HEK293 (cell line): Measurements from ENCODE around the gene ZNF445.

ENCODE experiments used
- KLF16 ChIP-seq: fragments of 450-650 bp; formaldehyde crosslinking; IDR thresholded peaks from 2 replicates; pipeline ENCODE4 v1.5.1; 2017; ENCODE audit warnings: missing biosample characterization, missing genetic modification characterization
- SCRT2 ChIP-seq: fragments of 450-650 bp; formaldehyde crosslinking; IDR thresholded peaks from 2 replicates; pipeline ENCODE4 v1.5.1; 2016; ENCODE audit warnings: missing biosample characterization, missing genetic modification characterization
- YY1 ChIP-seq: fragments of 450-650 bp; formaldehyde crosslinking; IDR thresholded peaks from 2 replicates; pipeline ENCODE4 v1.5.1; 2018; ENCODE audit warnings: missing biosample characterization, missing genetic modification characterization
- ZFP37 ChIP-seq: fragments of 450-650 bp; formaldehyde crosslinking; IDR thresholded peaks from 2 replicates; pipeline ENCODE4 v1.5.1; 2016; ENCODE audit warnings: missing biosample characterization, missing genetic modification characterization
- ZNF274 ChIP-seq, 2 experiments: fragments of 200-500 bp in 1 of 2; fragments of 450-650 bp in 1 of 2; sonication (Bioruptor generic) in 1 of 2; formaldehyde crosslinking in 1 of 2; IDR thresholded peaks; 2 replicates each; pipeline versions ENCODE4 v1.5.1 to v1.6.1; 2014 to 2016; ENCODE audit warnings: borderline replicate concordance in 1 of 2, inconsistent platforms in 1 of 2, low read length in 1 of 2, missing biosample characterization in 1 of 2, missing genetic modification characterization in 1 of 2
- ZNF391 ChIP-seq: fragments of 450-650 bp; formaldehyde crosslinking; IDR thresholded peaks from 2 replicates; pipeline ENCODE4 v1.5.1; 2016; ENCODE audit warnings: low read depth, missing biosample characterization, missing genetic modification characterization, borderline replicate concordance
- ZNF449 ChIP-seq: fragments of 450-650 bp; formaldehyde crosslinking; IDR thresholded peaks from 2 replicates; pipeline ENCODE4 v1.5.1; 2017; ENCODE audit warnings: missing biosample characterization, mild to moderate bottlenecking, missing genetic modification characterization, moderate library complexity
- ZNF529 ChIP-seq: fragments of 450-650 bp; formaldehyde crosslinking; IDR thresholded peaks from 2 replicates; pipeline ENCODE4 v1.5.1; 2017; ENCODE audit warnings: missing genetic modification characterization, missing biosample characterization; ENCODE audit not compliant: insufficient replicate concordance
- TF ChIP-seq, protein P1 (sequence below): fragments of 450-650 bp; formaldehyde crosslinking; IDR thresholded peaks from 2 replicates; pipeline ENCODE4 v1.5.1; 2016; ENCODE audit warnings: missing biosample characterization, missing genetic modification characterization
- TF ChIP-seq, protein P2 (sequence below): fragments of 450-650 bp; IDR thresholded peaks from 2 replicates; pipeline ENCODE4 v1.5.1; 2018; ENCODE audit warnings: missing biosample characterization, missing genetic modification characterization
- TF ChIP-seq, protein P3 (sequence below): fragments of 450-650 bp; formaldehyde crosslinking; IDR thresholded peaks from 2 replicates; pipeline ENCODE4 v1.5.1; 2016; ENCODE audit warnings: missing biosample characterization, missing genetic modification characterization, low read depth

- TF ChIP-seq, protein P1, sequence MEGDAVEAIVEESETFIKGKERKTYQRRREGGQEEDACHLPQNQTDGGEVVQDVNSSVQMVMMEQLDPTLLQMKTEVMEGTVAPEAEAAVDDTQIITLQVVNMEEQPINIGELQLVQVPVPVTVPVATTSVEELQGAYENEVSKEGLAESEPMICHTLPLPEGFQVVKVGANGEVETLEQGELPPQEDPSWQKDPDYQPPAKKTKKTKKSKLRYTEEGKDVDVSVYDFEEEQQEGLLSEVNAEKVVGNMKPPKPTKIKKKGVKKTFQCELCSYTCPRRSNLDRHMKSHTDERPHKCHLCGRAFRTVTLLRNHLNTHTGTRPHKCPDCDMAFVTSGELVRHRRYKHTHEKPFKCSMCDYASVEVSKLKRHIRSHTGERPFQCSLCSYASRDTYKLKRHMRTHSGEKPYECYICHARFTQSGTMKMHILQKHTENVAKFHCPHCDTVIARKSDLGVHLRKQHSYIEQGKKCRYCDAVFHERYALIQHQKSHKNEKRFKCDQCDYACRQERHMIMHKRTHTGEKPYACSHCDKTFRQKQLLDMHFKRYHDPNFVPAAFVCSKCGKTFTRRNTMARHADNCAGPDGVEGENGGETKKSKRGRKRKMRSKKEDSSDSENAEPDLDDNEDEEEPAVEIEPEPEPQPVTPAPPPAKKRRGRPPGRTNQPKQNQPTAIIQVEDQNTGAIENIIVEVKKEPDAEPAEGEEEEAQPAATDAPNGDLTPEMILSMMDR (tag by site-specific recombination) = no peak
- TF ChIP-seq ZFP37 (tag by site-specific recombination) = no peak
- no peak for TF ChIP-seq ZNF449
- TF ChIP-seq, protein P2, sequence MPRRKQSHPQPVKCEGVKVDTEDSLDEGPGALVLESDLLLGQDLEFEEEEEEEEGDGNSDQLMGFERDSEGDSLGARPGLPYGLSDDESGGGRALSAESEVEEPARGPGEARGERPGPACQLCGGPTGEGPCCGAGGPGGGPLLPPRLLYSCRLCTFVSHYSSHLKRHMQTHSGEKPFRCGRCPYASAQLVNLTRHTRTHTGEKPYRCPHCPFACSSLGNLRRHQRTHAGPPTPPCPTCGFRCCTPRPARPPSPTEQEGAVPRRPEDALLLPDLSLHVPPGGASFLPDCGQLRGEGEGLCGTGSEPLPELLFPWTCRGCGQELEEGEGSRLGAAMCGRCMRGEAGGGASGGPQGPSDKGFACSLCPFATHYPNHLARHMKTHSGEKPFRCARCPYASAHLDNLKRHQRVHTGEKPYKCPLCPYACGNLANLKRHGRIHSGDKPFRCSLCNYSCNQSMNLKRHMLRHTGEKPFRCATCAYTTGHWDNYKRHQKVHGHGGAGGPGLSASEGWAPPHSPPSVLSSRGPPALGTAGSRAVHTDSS (tag by site-specific recombination) = no peak
- TF ChIP-seq ZNF274 (IDR thresholded peaks at IDR 0.05; ENCODE audit: low read length) = no peak
- no peak for TF ChIP-seq ZNF274 (tag by site-specific recombination; IDR thresholded peaks at IDR 0.05; ENCODE audit: borderline replicate concordance)
- TF ChIP-seq ZNF529 = no peak
- TF ChIP-seq, protein P3, sequence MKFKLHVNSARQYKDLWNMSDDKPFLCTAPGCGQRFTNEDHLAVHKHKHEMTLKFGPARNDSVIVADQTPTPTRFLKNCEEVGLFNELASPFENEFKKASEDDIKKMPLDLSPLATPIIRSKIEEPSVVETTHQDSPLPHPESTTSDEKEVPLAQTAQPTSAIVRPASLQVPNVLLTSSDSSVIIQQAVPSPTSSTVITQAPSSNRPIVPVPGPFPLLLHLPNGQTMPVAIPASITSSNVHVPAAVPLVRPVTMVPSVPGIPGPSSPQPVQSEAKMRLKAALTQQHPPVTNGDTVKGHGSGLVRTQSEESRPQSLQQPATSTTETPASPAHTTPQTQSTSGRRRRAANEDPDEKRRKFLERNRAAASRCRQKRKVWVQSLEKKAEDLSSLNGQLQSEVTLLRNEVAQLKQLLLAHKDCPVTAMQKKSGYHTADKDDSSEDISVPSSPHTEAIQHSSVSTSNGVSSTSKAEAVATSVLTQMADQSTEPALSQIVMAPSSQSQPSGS = no peak
- TF ChIP-seq KLF16 (tag by site-specific recombination) = no peak
- TF ChIP-seq SCRT2 (tag by site-specific recombination) = no peak
- TF ChIP-seq YY1 (tag by site-specific recombination) = no peak
- TF ChIP-seq ZNF391 (tag by site-specific recombination) = no peak
Observed at GRCh38 chr3:44416031-44417030, 61.1 kb downstream of the ZNF445 start.
